Tibial nerve (tissue), 4 donors: ENCODE data around the gene ERVMER34-1.

Experiments used
- CTCF ChIP-seq, 5 experiments: fragments of 200-600 bp in 3 of 5; fragments of 450-650 bp in 2 of 5; sonication (generic) in 3 of 5; IDR thresholded peaks; one replicate each; pipeline ENCODE4 v1.5.1; 2016 to 2019; ENCODE audit warnings: antibody characterized with exemption in 5 of 5, mild to moderate bottlenecking in 3 of 5, moderate library complexity in 2 of 5
- EP300 ChIP-seq, 2 donors: sonication (generic); formaldehyde crosslinking; IDR thresholded peaks; one replicate each; pipeline ENCODE4 v1.6.1; 2017; ENCODE audit warnings: antibody characterized with exemption in 2 of 2, mild to moderate bottlenecking in 1 of 2
- POLR2A ChIP-seq, 2 donors: fragments of 450-650 bp; IDR thresholded peaks; one replicate each; pipeline ENCODE4 v1.6.1; 2017; ENCODE audit warnings: antibody characterized with exemption in 2 of 2, mild to moderate bottlenecking in 2 of 2, moderate library complexity in 2 of 2

- TF ChIP-seq CTCF (IDR thresholded peaks at IDR 0.05) = no peak
- no peak for TF ChIP-seq POLR2A (IDR thresholded peaks at IDR 0.05)
- TF ChIP-seq EP300 (IDR thresholded peaks at IDR 0.05) = no peak
Measured at GRCh38 chr4:52750819-52751486, at the start of gene ERVMER34-1.
